Stimulated activated CD8-positive, alpha-beta memory T cell treated with anti-CD3 and anti-CD28 coated beads, Interleukin-15, amount 100 ng/mL, for 48 hours (primary cell): ENCODE results near the gene CTBP1.

Experiments
- DNase-seq, 2 donors: peaks; one replicate each; pipeline ENCODE4 v3.0.0-alpha.2; 2020; ENCODE audit warnings: low read depth in 2 of 2

CTBP1 gene

GRCh38 chr4:1223841-1224809 is 24.8 kb downstream of the CTBP1 start:
- DNase-seq, result no peak

- no peak for DNase-seq
Observed at GRCh38 chr4:1222938-1223690, 25.8 kb downstream of the CTBP1 start.

DNA sequence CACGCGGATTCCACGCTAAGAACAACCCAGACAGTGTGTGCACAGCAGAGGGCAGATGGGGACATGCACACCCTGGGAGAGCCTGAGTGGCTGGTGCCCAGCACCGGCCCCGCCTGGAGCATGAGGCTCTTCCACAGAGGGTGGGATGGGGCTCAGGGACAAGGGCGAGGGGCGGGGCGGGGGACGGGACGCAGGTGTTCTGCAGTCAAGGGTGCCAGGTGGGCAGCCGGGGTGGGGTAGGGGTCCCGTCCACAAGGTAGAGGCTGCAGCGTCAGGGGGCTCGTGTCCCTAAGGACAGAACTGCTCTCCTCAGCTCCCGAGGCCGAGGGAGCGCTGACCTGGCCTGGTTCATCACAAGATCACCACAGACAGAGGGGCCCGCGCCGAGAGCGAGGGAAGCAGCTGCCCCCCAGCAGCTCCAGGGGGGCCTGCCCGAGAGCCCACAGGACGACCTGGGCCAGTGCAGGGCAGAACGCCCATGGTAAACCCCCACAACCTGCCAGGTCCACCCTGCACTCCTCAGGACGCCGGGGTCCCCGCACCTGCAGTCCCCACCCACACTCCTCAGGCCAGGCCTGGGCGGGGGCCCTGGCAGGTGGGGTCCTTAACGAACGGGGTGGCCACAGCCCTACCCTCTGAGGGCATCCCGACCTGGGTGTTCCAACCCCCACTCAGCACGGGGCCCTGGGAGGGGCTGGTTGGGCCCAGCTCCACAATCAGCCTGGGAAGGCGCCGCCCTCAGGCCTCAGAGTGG is 26.7 kb downstream of the CTBP1 start:
- DNase-seq, result no peak

GRCh38 chr4:1221155-1221870 is 27.6 kb downstream of the CTBP1 start:
- DNase-seq, result no peak

DNA sequence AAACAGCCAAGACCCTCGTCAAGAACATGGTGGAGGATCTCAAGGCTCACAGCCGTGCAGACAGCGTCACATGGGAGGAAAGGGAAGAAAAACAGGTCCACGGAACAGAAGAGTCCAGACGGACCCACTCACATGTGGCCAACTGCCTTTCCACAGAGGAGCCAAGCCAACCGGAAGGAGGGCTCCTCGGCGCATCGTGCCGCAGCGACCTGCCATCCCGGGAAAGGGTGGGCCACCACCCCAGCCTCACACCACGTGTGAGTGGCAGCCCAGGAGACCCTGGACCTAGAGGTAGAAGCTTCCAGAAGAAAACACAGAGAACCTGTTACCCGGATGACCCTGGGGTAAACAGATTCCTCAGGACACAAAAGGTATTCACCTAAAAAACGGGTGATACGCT is 28.4 kb downstream of the CTBP1 start:
- DNase-seq, result no peak

DNA sequence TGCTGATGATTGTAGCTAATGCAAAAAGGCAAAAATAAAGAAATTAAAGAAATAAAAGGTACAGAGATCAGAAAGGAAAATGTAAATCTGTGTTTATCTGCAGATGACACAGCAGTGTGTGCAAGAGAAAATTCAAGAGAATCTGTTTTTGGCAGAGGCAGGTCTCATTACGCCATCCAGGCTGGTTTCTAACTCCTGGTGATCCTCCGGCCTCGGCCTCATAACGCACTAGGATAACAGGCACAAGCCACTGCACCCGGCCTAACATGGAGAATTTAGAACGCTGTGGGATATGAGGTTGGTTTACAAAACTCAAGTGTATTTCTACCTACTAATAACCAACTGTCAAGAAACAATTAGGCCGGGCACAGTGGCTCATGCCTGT is 29.4 kb downstream of the CTBP1 start:
- DNase-seq, result no peak

GRCh38 chr4:1218634-1219565 is 30.0 kb downstream of the CTBP1 start:
- DNase-seq, result no peak

- DNase-seq, result no peak
Observed at GRCh38 chr4:1217366-1217765, 31.6 kb downstream of the CTBP1 start.

DNA sequence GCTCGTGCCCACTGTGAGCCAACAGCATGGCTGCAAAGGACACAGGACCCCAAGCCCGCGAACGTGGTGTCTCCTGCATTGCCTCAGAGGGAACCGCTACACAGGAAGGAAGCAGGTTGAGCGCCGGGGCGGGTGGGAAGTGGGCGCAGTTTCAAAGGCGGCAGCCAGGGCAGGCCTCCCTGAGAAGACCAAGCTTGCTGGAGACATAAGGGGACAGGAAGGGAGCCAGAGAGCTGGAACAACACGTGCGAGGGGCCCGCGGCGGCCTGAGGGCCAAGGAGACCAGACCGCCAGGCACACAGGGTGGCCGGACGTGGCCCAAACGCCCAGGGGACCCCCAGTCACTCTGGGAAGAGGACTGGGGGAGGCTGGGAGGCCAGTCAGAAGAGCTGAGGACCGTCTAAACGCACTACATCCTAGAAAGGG is 32.0 kb downstream of the CTBP1 start:
- DNase-seq, result peak; percentile 56 to 64

DNA sequence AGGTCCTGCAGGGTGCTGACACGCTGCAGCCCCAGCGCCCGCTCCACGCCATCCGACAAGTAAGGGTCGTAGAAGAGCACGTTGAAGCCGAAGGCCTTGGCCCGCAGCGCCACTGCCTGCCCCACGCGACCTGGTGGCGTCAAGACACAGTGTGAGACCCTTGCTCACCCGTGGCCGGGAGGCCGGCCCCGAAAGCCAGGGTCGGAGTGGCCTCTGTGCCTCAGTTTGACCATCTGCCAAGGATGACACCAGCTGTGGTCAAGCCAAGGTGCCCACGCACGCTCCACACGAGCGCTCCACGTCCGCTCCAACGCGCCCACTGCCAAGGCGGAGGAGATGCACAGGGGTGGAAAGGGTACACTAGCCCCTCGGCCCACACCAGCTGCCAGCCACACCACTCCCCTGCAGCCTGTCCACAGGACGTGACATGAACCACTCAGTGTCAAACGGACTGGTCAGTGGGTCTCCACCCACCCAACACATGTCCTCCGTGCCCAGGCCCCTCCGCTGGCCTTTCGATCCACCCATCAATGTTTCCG is 32.8 kb downstream of the CTBP1 start:
- no peak for DNase-seq

DNA sequence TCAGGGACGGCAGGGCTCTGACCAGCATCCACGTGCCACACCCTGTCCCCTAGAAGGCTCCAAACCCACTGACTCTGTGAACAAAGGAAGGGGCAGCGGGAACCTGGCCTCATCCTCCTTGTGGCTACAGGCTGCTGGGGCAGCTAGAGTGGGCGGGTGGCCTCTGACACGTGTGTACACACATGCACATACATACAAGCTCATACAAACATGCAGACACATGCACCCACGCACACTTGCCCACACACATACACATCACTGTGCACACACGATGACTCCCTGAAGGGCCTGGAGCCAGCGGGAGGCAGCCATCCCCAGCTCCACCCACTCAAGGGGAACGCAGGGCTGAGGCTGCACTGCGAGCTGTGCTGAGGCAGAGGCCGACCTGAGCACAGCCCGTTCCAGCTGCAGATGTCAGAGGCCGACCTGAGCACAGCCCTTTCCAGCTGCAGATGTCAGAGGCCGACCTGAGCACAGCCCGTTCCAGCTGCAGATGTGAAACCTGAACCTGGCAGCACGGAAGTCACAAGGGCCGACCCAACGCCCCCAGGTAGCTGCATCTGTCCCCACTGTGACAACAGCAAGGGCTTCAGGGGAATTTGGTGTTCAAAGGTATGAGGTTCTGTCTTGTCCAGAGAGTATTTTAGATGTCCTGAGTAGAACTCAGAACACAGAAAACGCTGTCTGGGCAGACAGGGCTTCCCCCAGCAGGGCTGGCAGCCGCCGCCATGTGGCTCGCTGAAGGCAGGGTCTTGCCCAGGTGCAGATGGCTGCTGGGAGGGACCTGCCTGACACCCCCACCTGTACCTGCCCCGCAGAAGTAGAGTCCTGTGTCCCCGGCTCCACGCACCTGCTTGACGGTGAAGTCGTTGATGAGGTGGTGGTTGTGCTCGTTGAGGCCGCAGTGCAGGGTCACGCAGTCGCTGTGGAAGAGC is 33.5 kb downstream of the CTBP1 start:
- DNase-seq, result no peak

DNA sequence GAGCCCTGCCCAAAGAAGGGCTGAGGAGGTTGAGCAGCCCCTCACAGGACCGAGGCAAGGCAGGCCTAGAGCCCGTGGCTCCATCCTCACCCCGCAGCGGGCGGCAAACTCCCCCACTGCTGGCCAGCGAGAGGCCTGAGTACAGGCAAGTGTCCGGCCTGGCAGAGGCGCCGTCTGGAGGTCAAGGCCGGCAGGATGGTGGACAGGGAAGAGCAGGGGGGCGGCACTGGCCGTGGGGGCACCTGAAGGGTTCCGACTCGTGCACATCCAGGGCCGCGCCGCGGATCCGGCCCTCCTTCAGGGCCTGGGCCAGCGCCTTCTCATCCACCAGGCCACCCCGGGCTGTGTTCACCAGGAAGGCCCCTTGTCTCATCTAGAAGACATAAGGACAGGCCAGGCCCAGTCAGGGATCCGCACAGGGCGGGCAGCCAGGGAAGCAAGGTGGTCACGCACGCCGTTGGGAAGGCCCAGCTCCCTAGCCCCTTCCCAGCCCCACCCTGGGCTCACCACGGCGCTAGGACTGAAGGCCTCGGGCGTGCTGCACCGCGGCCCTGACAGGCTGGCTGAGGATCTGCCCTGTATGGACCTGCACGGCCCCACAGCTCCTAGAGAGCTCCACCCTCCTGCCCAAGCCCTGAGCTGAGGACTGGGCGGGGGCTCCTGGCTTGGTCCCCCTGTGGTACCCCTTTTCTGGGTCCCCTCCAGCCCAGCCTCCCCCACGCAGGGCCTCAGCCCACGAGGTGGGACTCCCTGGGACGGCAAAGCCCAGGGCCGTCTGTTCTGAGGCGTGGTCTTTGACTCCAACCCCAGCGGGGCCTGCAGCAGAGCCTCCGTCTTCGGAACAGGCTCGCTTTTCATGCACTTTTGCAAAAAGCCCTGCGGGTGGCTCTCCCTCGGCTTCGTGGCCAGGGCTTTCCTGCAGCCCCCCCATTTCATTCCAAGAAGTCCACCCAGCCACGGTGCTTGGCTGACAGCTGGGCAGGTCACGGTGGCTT is 34.5 kb downstream of the CTBP1 start:
- DNase-seq, result no peak

GRCh38 chr4:1213336-1213995 is 35.5 kb downstream of the CTBP1 start:
- DNase-seq, result no peak

DNA sequence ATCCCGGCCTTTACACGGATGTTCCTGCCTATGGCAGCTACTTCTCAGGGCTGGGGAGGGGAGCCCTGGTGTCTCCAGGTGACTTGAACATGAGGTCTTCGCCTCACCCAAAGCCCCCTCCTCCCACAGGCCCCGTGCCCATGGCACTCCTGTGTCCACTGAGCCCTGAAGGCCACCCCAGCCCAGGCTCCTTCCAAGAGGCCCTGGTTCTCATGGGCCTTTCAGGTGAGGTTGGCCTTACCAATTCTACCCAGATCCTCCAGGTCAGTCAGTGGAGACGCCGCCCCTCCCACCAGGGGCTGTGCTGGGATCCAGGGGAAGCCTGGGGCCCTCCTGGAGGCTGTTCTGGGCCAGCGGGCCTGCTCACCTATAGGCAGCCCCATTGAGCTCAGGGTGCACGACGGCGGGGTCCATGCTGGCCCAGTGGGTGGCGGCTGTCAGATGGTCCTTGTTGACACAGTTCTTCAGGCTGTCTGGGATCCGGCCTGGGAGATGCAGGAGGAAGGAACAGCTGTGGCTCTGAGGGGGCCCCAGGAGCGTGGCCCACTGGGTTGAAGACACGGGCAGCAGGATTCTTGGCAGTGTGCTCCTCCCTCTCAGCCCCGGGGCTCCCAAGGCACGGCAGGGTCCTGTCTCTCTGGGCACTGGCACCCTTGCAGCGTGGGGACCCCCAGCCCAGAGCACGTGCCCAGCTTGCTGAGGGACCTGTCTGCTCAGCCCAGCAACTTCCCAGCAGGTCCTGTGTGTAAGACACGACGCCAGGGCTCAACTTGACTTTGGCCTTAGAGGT is 36.2 kb downstream of the CTBP1 start:
- no peak for DNase-seq

GRCh38 chr4:1211891-1212545 is 36.9 kb downstream of the CTBP1 start:
- DNase-seq, result no peak

DNA sequence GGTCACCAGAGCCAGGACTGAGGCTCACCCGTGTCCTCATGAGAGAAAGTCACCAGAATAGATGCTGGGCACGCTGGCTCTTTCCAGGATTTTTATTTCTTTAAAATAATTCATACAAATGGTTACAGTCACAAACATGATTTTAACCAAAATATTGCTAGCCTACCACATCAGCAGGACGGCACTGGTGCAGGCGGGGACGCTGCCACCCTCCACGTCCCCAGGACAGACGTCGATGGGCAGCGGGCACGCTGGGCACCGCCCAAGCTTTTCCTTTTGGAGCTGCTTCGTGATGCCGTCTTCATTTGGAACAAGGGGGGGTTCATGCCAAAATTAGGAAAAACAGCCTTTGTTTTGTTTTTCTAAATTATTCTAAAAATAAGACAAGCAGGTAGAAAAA is 37.6 kb downstream of the CTBP1 start:
- DNase-seq, result no peak
